MCF 10A (cell line): Measurements from ENCODE around the gene SOX15. TPM values are rescaled to one million over a fixed set of nuclear protein-coding genes. Genes with fewer than 3 reads are reported as not detected.
A peak's percentile ranks its signal among the peaks of the same experiment; 100 is the strongest.

ENCODE experiments used
- BruUV-seq: library from RNA; stranded (reverse); fragments of 400-500 nt; replicated peaks from 2 replicates; lab custom pipeline; 2021; lab: Mats Ljungman, UMichigan
- CTCF ChIA-PET: fragments of 300-600 bp; sonication (Branson Sonifier 250); formaldehyde crosslinking; extraction: SDS; loops from one replicate; lab custom pipeline; 2021; ENCODE audit warnings: antibody characterized with exemption, inconsistent platforms; lab: Yijun Ruan, JAX
- POLR2A ChIA-PET: fragments of 300-600, 350-650 bp; sonication (Branson Sonifier 250); formaldehyde crosslinking; extraction: SDS; loops from one replicate; lab custom pipeline; 2020; ENCODE audit warnings: antibody characterized with exemption, inconsistent platforms; lab: Yijun Ruan, JAX
- DNase-seq: peaks from one replicate; pipeline ENCODE4 v3.0.0-alpha.2; 2018; ENCODE audit not compliant: unreplicated experiment
- H3K27ac Mint-ChIP-seq: one replicate; pipeline ENCODE4 v1.8.0; 2022; ENCODE audit warnings: mild to moderate bottlenecking, low read depth, mixed read lengths; ENCODE audit not compliant: unreplicated experiment
- H3K27me3 Mint-ChIP-seq: one replicate; pipeline ENCODE4 v1.8.0; 2022; ENCODE audit warnings: mixed read lengths; ENCODE audit not compliant: insufficient read depth, unreplicated experiment
- H3K36me3 Mint-ChIP-seq: one replicate; pipeline ENCODE4 v1.8.0; 2022; ENCODE audit warnings: mild to moderate bottlenecking, moderate library complexity, mixed read lengths; ENCODE audit not compliant: insufficient read depth, unreplicated experiment
- H3K4me1 Mint-ChIP-seq: one replicate; pipeline ENCODE4 v1.8.0; 2022; ENCODE audit warnings: mixed read lengths; ENCODE audit not compliant: insufficient read depth, unreplicated experiment
- H3K4me3 Mint-ChIP-seq: one replicate; pipeline ENCODE4 v1.8.0; 2022; ENCODE audit warnings: mild to moderate bottlenecking, moderate library complexity, mixed read lengths; ENCODE audit not compliant: unreplicated experiment
- H3K9me3 Mint-ChIP-seq: one replicate; pipeline ENCODE4 v1.8.0; 2022; ENCODE audit warnings: mixed read lengths; ENCODE audit not compliant: unreplicated experiment
- CTCF ChIP-seq: fragments of 200-600 bp; IDR thresholded peaks from one replicate; pipeline ENCODE4 v1.8.0; 2022; ENCODE audit warnings: antibody characterized with exemption, mild to moderate bottlenecking; ENCODE audit not compliant: unreplicated experiment
- intact Hi-C: fragments of 100-400 bp; cut with micrococcal nuclease; formaldehyde crosslinking; loops from 2 replicates; pipeline ENCODE4 v1.14.1; 2022
- total RNA-seq: library from RNA; stranded (reverse); gene quantifications from 2 replicates; pipeline ENCODE4 v1.2.3, GENCODE V29; 2022

SOX15 gene
- total RNA-seq, 1 experiment from 2014 or later: 34.4 TPM

- no peak for DNase-seq
- peak overlapping the region; percentile 9 for H3K27ac Mint-ChIP-seq
- peak overlapping the region; percentile 90 for H3K4me3 Mint-ChIP-seq
- H3K36me3 Mint-ChIP-seq: peaks cover 94% of the 10 kb centered on the region
- no peaks in the 10 kb centered on the region for H3K27me3 Mint-ChIP-seq
- POLR2A ChIA-PET: interaction anchor here (0.6 to 13.7 kb wide), 10 partner anchors 10 to 354 kb away, joined by 3 to 294 read pairs (median 5); partner anchors contain the start of genes FXR2, MPDU1, PHF23 and SENP3
- TF ChIP-seq CTCF: no peak
- intact Hi-C loops: no loop called here
- BruUV-seq: no TSS peak
- no peaks in the 10 kb centered on the region for H3K9me3 Mint-ChIP-seq
- CTCF ChIA-PET: interaction anchor here (0.6 to 6.4 kb wide), 7 partner anchors 9 to 365 kb away, joined by 3 to 59 read pairs (median 7); partner anchors contain the start of genes MPDU1, SOX15 and TP53
- peaks cover 34% of the 10 kb centered on the region for H3K4me1 Mint-ChIP-seq
Observed at GRCh38 chr17:7575481-7575883, 14.4 kb downstream of the SOX15 start.

- Mint-ChIP-seq H3K36me3 (peaks cover 90% of the 10 kb centered on the region), H3K4me1 (peaks cover 24% of the 10 kb centered on the region), H3K9me3 (no peaks in the 10 kb centered on the region), H3K4me3 (peak overlapping the region; percentile 90), H3K27me3 (no peaks in the 10 kb centered on the region), H3K27ac (no peak overlapping the region)
- CTCF ChIA-PET: interaction anchor here (0.6 to 4.1 kb wide), 8 partner anchors 10 to 138 kb away, joined by 3 to 20 read pairs (median 6); partner anchors contain the start of genes MPDU1, SOX15 and TP53
- POLR2A ChIA-PET: interaction anchor here (0.6 to 13.7 kb wide), 17 partner anchors 14 to 650 kb away, joined by 3 to 294 read pairs (median 4); partner anchors contain the start of genes FXR2, GPS2, MPDU1 and POLR2A
- TF ChIP-seq CTCF: no peak
- no peak for DNase-seq
- BruUV-seq: TSS peak; percentile 9
- intact Hi-C loops: loop anchor here (5.0 kb wide), 1 partner anchor 113 kb away; the partner anchor contains the start of genes TP53 and WRAP53
Observed at GRCh38 chr17:7574176-7574953, 15.5 kb downstream of the SOX15 start.

GRCh38 chr17:7573324-7574080, 16.4 kb downstream of the SOX15 start:
- intact Hi-C loops: loop anchor here (5.0 kb wide), 1 partner anchor 114 kb away; the partner anchor contains the start of genes TP53 and WRAP53
- BruUV-seq: no TSS peak
- POLR2A ChIA-PET: interaction anchor here (0.6 to 13.7 kb wide), 19 partner anchors 13 to 651 kb away, joined by 3 to 294 read pairs (median 4); partner anchors contain the start of genes CTDNEP1, FXR2, GPS2 and MPDU1
- peak overlapping the region; percentile 99 for H3K27ac Mint-ChIP-seq
- H3K9me3 Mint-ChIP-seq: no peaks in the 10 kb centered on the region
- peaks cover 15% of the 10 kb centered on the region for H3K4me1 Mint-ChIP-seq
- H3K27me3 Mint-ChIP-seq: no peaks in the 10 kb centered on the region
- CTCF ChIA-PET: interaction anchor here (0.6 to 4.1 kb wide), 7 partner anchors 11 to 137 kb away, joined by 3 to 20 read pairs (median 7); partner anchors contain the start of genes MPDU1, SOX15 and TP53
- DNase-seq: peak; percentile 84
- H3K4me3 Mint-ChIP-seq: peak overlapping the region; percentile 90
- peaks cover 89% of the 10 kb centered on the region for H3K36me3 Mint-ChIP-seq
- no peak for TF ChIP-seq CTCF
